ENCODE data around the gene DUS1L.
A peak's percentile ranks its signal among the peaks of the same experiment; 100 is the strongest.

Gene DUS1L

GRCh38 chr17:82100502-82101298, 35.1 kb upstream of the DUS1L start:
- no peak for DNase-seq

GRCh38 chr17:82098939-82099763, 33.5 kb upstream of the DUS1L start:
- DNase-seq, result no peak

- DNase-seq, result peak; percentile 91
Observed at GRCh38 chr17:82098169-82098938, 32.8 kb upstream of the DUS1L start, which contains the start of gene FASN. TSS of gene FASN (minus strand) at chr17:82098236. CDS start at chr17:82096445, 1,791 bp downstream.

- DNase-seq, result no peak
Observed at GRCh38 chr17:82097919-82098168, 32.2 kb upstream of the DUS1L start.

- DNase-seq, result no peak
Observed at GRCh38 chr17:82097184-82097918, 31.7 kb upstream of the DUS1L start.

GRCh38 chr17:82096709-82097183, 31.1 kb upstream of the DUS1L start:
- DNase-seq, result no peak

GRCh38 chr17:82095777-82096708, 30.4 kb upstream of the DUS1L start:
- no peak for DNase-seq

- no peak for DNase-seq
Observed at GRCh38 chr17:82094931-82095776, 29.6 kb upstream of the DUS1L start.

GRCh38 chr17:82092995-82093751, 27.6 kb upstream of the DUS1L start:
- no peak for DNase-seq

- DNase-seq, result no peak
Observed at GRCh38 chr17:82092628-82092994, 27.0 kb upstream of the DUS1L start.

- DNase-seq, result no peak
Observed at GRCh38 chr17:82092094-82092586, 26.5 kb upstream of the DUS1L start.

GRCh38 chr17:82091264-82092066, 25.9 kb upstream of the DUS1L start:
- DNase-seq, result no peak

GRCh38 chr17:82090549-82091263, 25.1 kb upstream of the DUS1L start:
- DNase-seq, result no peak

- no peak for DNase-seq
Observed at GRCh38 chr17:82089723-82090548, 24.3 kb upstream of the DUS1L start.

- DNase-seq, result no peak
Observed at GRCh38 chr17:82088838-82089722, 23.5 kb upstream of the DUS1L start.

All from MV-4-11 (cell line).